Breast epithelium (tissue), 3 donors: Measurements from ENCODE around the gene TPST2.

Experiments
- POLR2A ChIP-seq: fragments of 450-650 bp; IDR thresholded peaks from one replicate; pipeline ENCODE4 v1.6.1; 2016; ENCODE audit warnings: antibody characterized with exemption, mild to moderate bottlenecking, moderate library complexity
- POLR2AphosphoS5 ChIP-seq, 3 donors: sonication (generic); formaldehyde crosslinking; IDR thresholded peaks; one replicate each; pipeline ENCODE4 v1.6.1; 2017; ENCODE audit warnings: antibody characterized with exemption in 3 of 3
- TF ChIP-seq, protein P1 (sequence below), 3 donors: fragments of 450-650 bp; IDR thresholded peaks; one replicate each; pipeline ENCODE4 v1.5.1; 2016 to 2017; ENCODE audit warnings: antibody characterized with exemption in 3 of 3, mild to moderate bottlenecking in 3 of 3, moderate library complexity in 3 of 3

DNA sequence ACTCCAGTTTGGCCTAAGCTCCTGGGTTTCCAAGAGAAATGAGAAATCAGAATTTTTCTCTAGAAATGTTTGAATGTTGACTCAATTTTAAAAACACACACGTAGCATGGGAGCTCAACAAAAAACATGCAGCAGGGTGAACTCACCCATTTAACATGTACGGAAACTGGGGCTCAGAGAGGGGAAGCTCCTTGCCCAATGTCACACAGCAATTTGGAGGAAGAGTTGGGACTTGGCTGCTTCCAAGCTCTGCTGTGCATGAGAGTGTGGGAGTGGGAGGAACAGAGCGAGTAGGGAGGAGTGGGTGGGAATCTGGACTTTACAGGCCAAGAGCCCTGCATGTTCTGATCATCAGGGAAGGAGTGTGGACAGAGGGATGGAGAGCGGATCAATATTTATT is 5.9 kb downstream of the TPST2 start:
- no peak for TF ChIP-seq POLR2AphosphoS5 (IDR thresholded peaks at IDR 0.05)
- TF ChIP-seq, protein P1, sequence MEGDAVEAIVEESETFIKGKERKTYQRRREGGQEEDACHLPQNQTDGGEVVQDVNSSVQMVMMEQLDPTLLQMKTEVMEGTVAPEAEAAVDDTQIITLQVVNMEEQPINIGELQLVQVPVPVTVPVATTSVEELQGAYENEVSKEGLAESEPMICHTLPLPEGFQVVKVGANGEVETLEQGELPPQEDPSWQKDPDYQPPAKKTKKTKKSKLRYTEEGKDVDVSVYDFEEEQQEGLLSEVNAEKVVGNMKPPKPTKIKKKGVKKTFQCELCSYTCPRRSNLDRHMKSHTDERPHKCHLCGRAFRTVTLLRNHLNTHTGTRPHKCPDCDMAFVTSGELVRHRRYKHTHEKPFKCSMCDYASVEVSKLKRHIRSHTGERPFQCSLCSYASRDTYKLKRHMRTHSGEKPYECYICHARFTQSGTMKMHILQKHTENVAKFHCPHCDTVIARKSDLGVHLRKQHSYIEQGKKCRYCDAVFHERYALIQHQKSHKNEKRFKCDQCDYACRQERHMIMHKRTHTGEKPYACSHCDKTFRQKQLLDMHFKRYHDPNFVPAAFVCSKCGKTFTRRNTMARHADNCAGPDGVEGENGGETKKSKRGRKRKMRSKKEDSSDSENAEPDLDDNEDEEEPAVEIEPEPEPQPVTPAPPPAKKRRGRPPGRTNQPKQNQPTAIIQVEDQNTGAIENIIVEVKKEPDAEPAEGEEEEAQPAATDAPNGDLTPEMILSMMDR (IDR thresholded peaks at IDR 0.05) = no peak
- no peak for TF ChIP-seq POLR2A
